Measurements from ENCODE around the gene CARNS1. TPM values are rescaled to one million over a fixed set of nuclear protein-coding genes. Genes with fewer than 3 reads are reported as not detected.
A peak's percentile ranks its signal among the peaks of the same experiment; 100 is the strongest.

The CARNS1 gene
- total RNA-seq, 1 donor from 2014 or later, result 1.5 TPM

GRCh38 chr11:67397536-67397935 lies 17.9 kb upstream of the CARNS1 start:
- no peaks in the 10 kb centered on the region for H3K9me3 Mint-ChIP-seq
- no peak overlapping the region for H3K27ac Mint-ChIP-seq
- no peak for DNase-seq (ENCODE audit: extremely low spot score, unreplicated experiment)
- no peaks in the 10 kb centered on the region for H3K27me3 Mint-ChIP-seq
- TF ChIP-seq CTCF (conservative IDR thresholded peaks at IDR 0.05), result no peak
- no peaks in the 10 kb centered on the region for H3K36me3 Mint-ChIP-seq
- no peak overlapping the region for H3K4me3 Mint-ChIP-seq
- peaks cover 7% of the 10 kb centered on the region for H3K4me1 Mint-ChIP-seq (ENCODE audit: unreplicated experiment)

- no peak overlapping the region for H3K4me3 Mint-ChIP-seq
- H3K36me3 Mint-ChIP-seq, result no peaks in the 10 kb centered on the region
- TF ChIP-seq CTCF (conservative IDR thresholded peaks at IDR 0.05), result no peak
- no peaks in the 10 kb centered on the region for H3K27me3 Mint-ChIP-seq
- peaks cover 4% of the 10 kb centered on the region for H3K4me1 Mint-ChIP-seq (ENCODE audit: unreplicated experiment)
- no peaks in the 10 kb centered on the region for H3K9me3 Mint-ChIP-seq
- no peak for DNase-seq (ENCODE audit: extremely low spot score, unreplicated experiment)
- H3K27ac Mint-ChIP-seq, result no peak overlapping the region
These were observed 17.4 kb upstream of the CARNS1 start for GRCh38 chr11:67397986-67398660.

- Mint-ChIP-seq H3K4me3 (no peak overlapping the region), H3K4me1 (ENCODE audit: unreplicated experiment) (peaks cover 2% of the 10 kb centered on the region), H3K36me3 (no peaks in the 10 kb centered on the region), H3K27ac (no peak overlapping the region), H3K9me3 (no peaks in the 10 kb centered on the region), H3K27me3 (no peaks in the 10 kb centered on the region)
- no peak for TF ChIP-seq CTCF (conservative IDR thresholded peaks at IDR 0.05)
- DNase-seq (ENCODE audit: extremely low spot score, unreplicated experiment), result no peak
These were observed 16.6 kb upstream of the CARNS1 start for GRCh38 chr11:67398661-67399563.

- Mint-ChIP-seq H3K36me3 (no peaks in the 10 kb centered on the region), H3K4me3 (peak overlapping the region; percentile 86), H3K27ac (peak overlapping the region; percentile 76), H3K9me3 (no peaks in the 10 kb centered on the region), H3K4me1 (ENCODE audit: unreplicated experiment) (no peaks in the 10 kb centered on the region), H3K27me3 (no peaks in the 10 kb centered on the region)
- TF ChIP-seq CTCF (conservative IDR thresholded peaks at IDR 0.05), result no peak
- no peak for DNase-seq (ENCODE audit: extremely low spot score, unreplicated experiment)
These were observed 15.1 kb upstream of the CARNS1 start for GRCh38 chr11:67400251-67400941.

GRCh38 chr11:67400942-67401494 lies 14.5 kb upstream of the CARNS1 start:
- no peaks in the 10 kb centered on the region for H3K9me3 Mint-ChIP-seq
- H3K36me3 Mint-ChIP-seq, result no peaks in the 10 kb centered on the region
- no peaks in the 10 kb centered on the region for H3K4me1 Mint-ChIP-seq (ENCODE audit: unreplicated experiment)
- H3K27me3 Mint-ChIP-seq, result no peaks in the 10 kb centered on the region
- no peak for DNase-seq (ENCODE audit: extremely low spot score, unreplicated experiment)
- peak overlapping the region; percentile 86 for H3K4me3 Mint-ChIP-seq
- TF ChIP-seq CTCF (conservative IDR thresholded peaks at IDR 0.05), result no peak
- peak overlapping the region; percentile 76 for H3K27ac Mint-ChIP-seq

All from type B pancreatic cell (in vitro differentiated cells).